IMR-90 (cell line): ENCODE data around the gene RAD51B. TPM values are rescaled to one million over a fixed set of nuclear protein-coding genes. Genes with fewer than 3 reads are reported as not detected.

ENCODE experiments used
- ATAC-seq: fragments of 200-7000 bp; cut with Tn5 transposase; 2 replicates; pipeline ENCODE4 v1.9.1; 2020; ENCODE audit warnings: low read depth, mild to moderate bottlenecking, moderate library complexity
- BruUV-seq: library from RNA; stranded (reverse); fragments of 400-500 nt; replicated peaks from 2 replicates; lab custom pipeline; 2021; lab: Mats Ljungman, UMichigan
- CTCF ChIA-PET: fragments of 300-600 bp; formaldehyde crosslinking; extraction: SDS; loops from one replicate; lab custom pipeline; 2021; ENCODE audit warnings: antibody characterized with exemption; lab: Yijun Ruan, JAX
- POLR2A ChIA-PET: fragments of 300-600 bp; sonication (Branson Sonifier 250); formaldehyde crosslinking; loops from one replicate; lab custom pipeline; 2022; ENCODE audit warnings: antibody characterized with exemption; ENCODE audit not compliant: unreplicated experiment; lab: Charles Lee
- DNase-seq: peaks from one replicate; pipeline ENCODE4 v3.0.0; 2013
- H2AFZ ChIP-seq: replicated peaks from 2 replicates; pipeline ENCODE3; 2013; ENCODE audit warnings: low read length, mild to moderate bottlenecking; ENCODE audit not compliant: poor library complexity
- H2AK5ac ChIP-seq: 2 replicates; pipeline ENCODE4 v1.6.1; 2013; ENCODE audit warnings: low read depth, low read length, inconsistent platforms
- H2AK9ac ChIP-seq: replicated peaks from 2 replicates; pipeline ENCODE3; 2013; ENCODE audit warnings: mild to moderate bottlenecking, low read depth, low read length, moderate library complexity; ENCODE audit not compliant: poor library complexity
- H2BK120ac ChIP-seq: 2 replicates; pipeline ENCODE4 v1.6.1; 2013; ENCODE audit warnings: low read depth, low read length, inconsistent platforms
- H2BK15ac ChIP-seq: 3 replicates; pipeline ENCODE4 v1.6.1; 2013; ENCODE audit warnings: low read depth, low read length, inconsistent platforms
- H2BK20ac ChIP-seq: 2 replicates; pipeline ENCODE4 v1.6.1; 2013; ENCODE audit warnings: low read depth, mild to moderate bottlenecking, inconsistent platforms, low read length, moderate library complexity
- H2BK5ac ChIP-seq: 2 replicates; pipeline ENCODE4 v1.6.1; 2013; ENCODE audit warnings: mild to moderate bottlenecking, low read depth, low read length, inconsistent platforms; ENCODE audit not compliant: poor library complexity, severe bottlenecking
- H3K14ac ChIP-seq: replicated peaks from 2 replicates; pipeline ENCODE4 v1.6.1; 2013; ENCODE audit warnings: low read depth, low read length, inconsistent platforms
- H3K18ac ChIP-seq: 2 replicates; pipeline ENCODE4 v1.6.1; 2013; ENCODE audit warnings: low read depth, low read length, control low read depth
- H3K23ac ChIP-seq: 2 replicates; pipeline ENCODE4 v1.6.1; 2013; ENCODE audit warnings: low read depth, low read length, inconsistent platforms
- H3K27ac ChIP-seq: 2 replicates; pipeline ENCODE4 v1.5.1; 2013; ENCODE audit warnings: mild to moderate bottlenecking, control low read depth, low read length; ENCODE audit not compliant: insufficient read depth
- H3K27me3 ChIP-seq: 2 replicates; pipeline ENCODE4 v1.6.1; 2013; ENCODE audit warnings: low read length; ENCODE audit not compliant: control insufficient read depth, insufficient read depth
- H3K36me3 ChIP-seq: 2 replicates; pipeline ENCODE4 v1.6.1; 2013; ENCODE audit warnings: low read length, mixed read lengths; ENCODE audit not compliant: control insufficient read depth, insufficient read depth
- H3K4ac ChIP-seq: 2 replicates; pipeline ENCODE4 v1.6.1; 2013; ENCODE audit warnings: low read depth, low read length, inconsistent platforms
- H3K4me1 ChIP-seq: 2 replicates; pipeline ENCODE4 v1.6.1; 2013; ENCODE audit warnings: low read length, mixed read lengths; ENCODE audit not compliant: control insufficient read depth, insufficient read depth
- H3K4me2 ChIP-seq: 2 replicates; pipeline ENCODE4 v1.6.1; 2013; ENCODE audit warnings: low read depth, mild to moderate bottlenecking, control low read depth, low read length, moderate library complexity
- H3K4me3 ChIP-seq: 2 replicates; pipeline ENCODE4 v1.5.1; 2013; ENCODE audit warnings: low read depth, mild to moderate bottlenecking, control low read depth, low read length, moderate library complexity; ENCODE audit not compliant: insufficient read depth
- H3K56ac ChIP-seq: 2 replicates; pipeline ENCODE4 v1.6.1; 2013; ENCODE audit warnings: low read length, inconsistent platforms; ENCODE audit not compliant: insufficient read depth; ENCODE audit errors: extremely low read depth
- H3K79me1 ChIP-seq, 2 experiments: 2 replicates each; pipeline ENCODE4 v1.6.1; 2013; ENCODE audit warnings: low read length in 2 of 2, inconsistent platforms in 1 of 2, low read depth in 1 of 2
- H3K9ac ChIP-seq: 2 replicates; pipeline ENCODE4 v1.6.1; 2013; ENCODE audit warnings: low read depth, low read length, control low read depth
- H3K9me1 ChIP-seq: 2 replicates; pipeline ENCODE4 v1.6.1; 2013; ENCODE audit warnings: low read length, inconsistent platforms; ENCODE audit not compliant: insufficient read depth
- H3K9me3 ChIP-seq: 2 replicates; pipeline ENCODE4 v1.6.1; 2013; ENCODE audit warnings: low read length; ENCODE audit not compliant: control insufficient read depth, insufficient read depth
- H4K20me1 ChIP-seq: 2 replicates; pipeline ENCODE4 v1.6.1; 2013; ENCODE audit warnings: low read length, inconsistent platforms; ENCODE audit not compliant: insufficient read depth
- H4K5ac ChIP-seq: 2 replicates; pipeline ENCODE4 v1.6.1; 2013; ENCODE audit warnings: mild to moderate bottlenecking, low read depth, low read length, control low read depth
- H4K8ac ChIP-seq, 2 experiments: 2 replicates each; pipeline ENCODE4 v1.6.1; 2013; ENCODE audit warnings: low read depth in 2 of 2, low read length in 2 of 2, control low read depth in 1 of 2, inconsistent platforms in 1 of 2
- H4K91ac ChIP-seq: 2 replicates; pipeline ENCODE4 v1.6.1; 2013; ENCODE audit warnings: low read depth, low read length, inconsistent platforms; ENCODE audit not compliant: insufficient read depth
- MXI1 ChIP-seq: IDR thresholded peaks from 2 replicates; pipeline ENCODE4 v1.6.1; 2012; ENCODE audit warnings: low read depth, mild to moderate bottlenecking, low read length, moderate library complexity, borderline replicate concordance
- NFE2L2 ChIP-seq: fragments of 150-350 bp; IDR thresholded peaks from 2 replicates; pipeline ENCODE4 v1.6.1; 2016; ENCODE audit warnings: low read depth, mild to moderate bottlenecking, low read length
- RCOR1 ChIP-seq: IDR thresholded peaks from 2 replicates; pipeline ENCODE4 v1.6.1; 2012; ENCODE audit warnings: mild to moderate bottlenecking, low read length, improper control_type of control experiment; ENCODE audit not compliant: insufficient replicate concordance
- SMC3 ChIP-seq: fragments of 150-350 bp; IDR thresholded peaks from 2 replicates; pipeline ENCODE4 v1.6.1; 2016; ENCODE audit warnings: low read depth, mild to moderate bottlenecking, antibody characterized with exemption, low read length, moderate library complexity
- WGBS, 2 experiments: methylation state at CpG; one replicate each; pipeline versions ENCODE4 v1.1.5 to v1.1.7; 2013; ENCODE audit warnings: missing lambda C conversion rate in 2 of 2; ENCODE audit not compliant: insufficient read length in 1 of 2; ENCODE audit errors: extremely low coverage in 2 of 2; 5-methylcytosine and 5-hydroxymethylcytosine counted together
- dilution Hi-C: fragments of 300-500 bp; cut with HindIII; formaldehyde crosslinking; loops from one replicate; pipeline ENCODE4 v1.14.3; 2018; ENCODE audit warnings: low sequenced_read_pairs; ENCODE audit not compliant: unreplicated experiment
- in situ Hi-C: fragments of 300-500 bp; cut with MboI; formaldehyde crosslinking; loops from 3 replicates; pipeline ENCODE4 v1.14.3; 2019; ENCODE audit warnings: low sequenced_read_pairs, inconsistent platforms, mixed read lengths
- intact Hi-C: fragments of 100-400 bp; cut with micrococcal nuclease; formaldehyde crosslinking; loops from 2 replicates; pipeline ENCODE4 v1.10.0; 2022
- polyA plus RNA-seq, 3 experiments: library from polyadenylated mRNA; depleted of rRNA; stranded (reverse); fragments of >200 nt; gene quantifications; 2 replicates each; pipeline ENCODE4 v1.2.3, GENCODE V29; 2012; ENCODE audit warnings: low replicate concordance in 1 of 3
- total RNA-seq: library from RNA; depleted of rRNA; stranded (reverse); fragments of >200 nt; gene quantifications from 2 replicates; pipeline ENCODE4 v1.2.3, GENCODE V29; 2012

RAD51B gene
- total and polyA plus RNA-seq, 2 of the 4 experiments (the other 2 are of a cell fraction): 5.1 to 18.8 TPM

DNA sequence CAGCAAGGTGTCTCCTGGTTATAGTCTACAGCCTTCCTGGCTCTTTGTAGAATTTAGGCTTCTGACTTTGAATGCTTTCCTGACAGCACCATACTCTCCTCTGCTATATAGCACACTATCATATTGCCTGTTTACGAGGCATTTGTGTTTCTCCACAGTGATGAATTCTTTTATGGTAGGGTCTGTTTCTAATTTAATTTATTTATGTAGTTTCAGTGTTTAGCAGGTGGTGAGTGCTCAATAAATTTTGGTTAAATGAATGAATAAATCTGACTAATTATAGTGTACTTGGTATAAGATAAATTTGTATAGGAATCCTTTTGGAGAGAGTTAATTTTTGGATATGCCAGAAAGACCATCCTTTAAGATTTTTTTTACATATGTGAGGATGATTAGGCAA is 115.3 kb downstream of the RAD51B start:
- Histone ChIP-seq H3K18ac (no peak overlapping the region), H2BK15ac (peak overlapping the region; percentile 4; the same call in 1 of the 3 replicates), H3K27me3 (no peaks in the 10 kb centered on the region), H4K91ac (no peak overlapping the region), H3K79me1 (peaks cover 0 to 3% of the 10 kb centered on the region in 2 experiments; a peak in 2 of 4 replicates), H4K20me1 (no peaks in the 10 kb centered on the region), H3K4me1 (no peaks in the 10 kb centered on the region; the same call in 1 of the 2 replicates), H3K4me3 (no peak overlapping the region), H3K27ac (no peak overlapping the region), H2AFZ (no peak overlapping the region), H2AK9ac (no peak overlapping the region), H3K9me1 (no peaks in the 10 kb centered on the region), H3K4ac (no peak overlapping the region), H3K9me3 (no peaks in the 10 kb centered on the region), H3K36me3 (no peaks in the 10 kb centered on the region), H2BK120ac (no peak overlapping the region), H3K23ac (no peak overlapping the region), H3K9ac (no peak overlapping the region), H3K14ac (no peak overlapping the region; the same call in 1 of the 2 replicates), H2BK20ac (no peak overlapping the region), H4K5ac (no peak overlapping the region), H4K8ac (0 out of 4 replicates have a peak overlapping the region, but pooled peaks of 1 of the 2 experiments have one; percentile 17), H2BK5ac (no peak overlapping the region), H3K4me2 (no peak overlapping the region), H2AK5ac (0 out of 2 replicates have a peak overlapping the region, but pooled peaks have one; percentile 1), H3K56ac (no peak overlapping the region)
- intact Hi-C loops (loop anchor here (5.0 kb wide), 1 partner anchor 907 kb away; no protein-coding TSS in a partner anchor), in situ Hi-C loops (loop anchor here (5.0 kb wide), 1 partner anchor 887 kb away; no protein-coding TSS in a partner anchor), dilution Hi-C loops (no loop called here)
- DNase-seq: no peak
- POLR2A ChIA-PET: no interaction called here
- TF ChIP-seq SMC3 (no peak), NFE2L2 (no peak), RCOR1 (no peak), MXI1 (no peak)
- no CpG with 5 or more reads among the region's 1 CpG for WGBS, 2 experiments
- no peak for ATAC-seq
- CTCF ChIA-PET: interaction anchor here (1.4 to 1.5 kb wide), 3 partner anchors 99 to 600 kb away, joined by 3 to 4 read pairs (median 3); no protein-coding TSS in a partner anchor
- BruUV-seq: no TSS peak
